Chondrocyte (in vitro differentiated cells): ENCODE results near the gene RALBP1. TPM values are rescaled to one million over a fixed set of nuclear protein-coding genes. Genes with fewer than 3 reads are reported as not detected.

Experiments
- DNase-seq: peaks from one replicate; pipeline ENCODE4 v3.0.0; 2021; ENCODE audit warnings: mixed read lengths, low spot score
- H3K27ac Mint-ChIP-seq: one replicate; pipeline ENCODE4 v1.8.0; 2021; ENCODE audit warnings: mild to moderate bottlenecking, moderate library complexity, mixed read lengths; ENCODE audit not compliant: unreplicated experiment
- H3K27me3 Mint-ChIP-seq: 2 replicates; pipeline ENCODE4 v1.8.0; 2021; ENCODE audit warnings: low read depth, mixed read lengths
- H3K36me3 Mint-ChIP-seq: 2 replicates; pipeline ENCODE4 v1.8.0; 2021; ENCODE audit warnings: low read depth, mixed read lengths
- H3K4me1 Mint-ChIP-seq: 2 replicates; pipeline ENCODE4 v1.8.0; 2021; ENCODE audit warnings: low read depth, mild to moderate bottlenecking, mixed read lengths
- H3K4me3 Mint-ChIP-seq: one replicate; pipeline ENCODE4 v1.8.0; 2021; ENCODE audit warnings: mild to moderate bottlenecking, moderate library complexity, mixed read lengths; ENCODE audit not compliant: unreplicated experiment
- H3K9me3 Mint-ChIP-seq: 2 replicates; pipeline ENCODE4 v1.8.0; 2021; ENCODE audit warnings: low read depth, mixed read lengths
- CTCF ChIP-seq: fragments of 200-600 bp; sonication (generic); IDR thresholded peaks from 2 replicates; pipeline ENCODE4 v1.5.0; 2021; ENCODE audit warnings: antibody characterized with exemption, mild to moderate bottlenecking, moderate library complexity
- total RNA-seq: library from RNA; stranded (reverse); gene quantifications from 3 replicates; pipeline ENCODE4 v1.2.1, GENCODE V29; 2021

The RALBP1 gene
- total RNA-seq, 1 donor from 2014 or later, result 50.8 TPM

GRCh38 chr18:9534844-9535243, 59.5 kb downstream of the RALBP1 start:
- peaks cover 32% of the 10 kb centered on the region for H3K4me1 Mint-ChIP-seq
- H3K36me3 Mint-ChIP-seq, result peaks cover 28% of the 10 kb centered on the region
- TF ChIP-seq CTCF, result no peak
- peak; percentile 90 for DNase-seq
- H3K9me3 Mint-ChIP-seq, result no peaks in the 10 kb centered on the region
- H3K27ac Mint-ChIP-seq, result peak overlapping the region; percentile 82
- H3K4me3 Mint-ChIP-seq, result no peak overlapping the region
- H3K27me3 Mint-ChIP-seq, result no peaks in the 10 kb centered on the region

GRCh38 chr18:9535430-9535991, 60.2 kb downstream of the RALBP1 start:
- no peak for TF ChIP-seq CTCF

GRCh38 chr18:9536354-9537152, 61.2 kb downstream of the RALBP1 start:
- TF ChIP-seq CTCF, result no peak
- no peak for DNase-seq
- Mint-ChIP-seq H3K36me3 (peaks cover 16% of the 10 kb centered on the region), H3K27me3 (no peaks in the 10 kb centered on the region), H3K27ac (no peak overlapping the region), H3K4me1 (peaks cover 32% of the 10 kb centered on the region), H3K4me3 (no peak overlapping the region), H3K9me3 (no peaks in the 10 kb centered on the region)

More at GRCh38 chr18:9535430-9535991, 60.2 kb downstream of the RALBP1 start:
- Mint-ChIP-seq H3K4me3 (no peak overlapping the region), H3K27ac (peak overlapping the region; percentile 82), H3K4me1 (peaks cover 32% of the 10 kb centered on the region), H3K9me3 (no peaks in the 10 kb centered on the region), H3K36me3 (peaks cover 24% of the 10 kb centered on the region), H3K27me3 (no peaks in the 10 kb centered on the region)
- peak; percentile 82 for DNase-seq

GRCh38 chr18:9537677-9538076, 62.4 kb downstream of the RALBP1 start:
- no peak for TF ChIP-seq CTCF
- H3K4me1 Mint-ChIP-seq, result peaks cover 32% of the 10 kb centered on the region
- no peak for DNase-seq
- H3K9me3 Mint-ChIP-seq, result no peaks in the 10 kb centered on the region
- peaks cover 11% of the 10 kb centered on the region for H3K36me3 Mint-ChIP-seq
- no peak overlapping the region for H3K4me3 Mint-ChIP-seq
- H3K27ac Mint-ChIP-seq, result no peak overlapping the region
- H3K27me3 Mint-ChIP-seq, result no peaks in the 10 kb centered on the region

- Mint-ChIP-seq H3K9me3 (no peaks in the 10 kb centered on the region), H3K27me3 (no peaks in the 10 kb centered on the region), H3K27ac (no peak overlapping the region), H3K4me1 (peaks cover 33% of the 10 kb centered on the region), H3K36me3 (peaks cover 8% of the 10 kb centered on the region), H3K4me3 (no peak overlapping the region)
- no peak for DNase-seq
- TF ChIP-seq CTCF, result no peak
These were observed 64.0 kb downstream of the RALBP1 start for GRCh38 chr18:9539283-9539682.
